NCI-H2171 treated with DMSO at 0.1 percent for 48 hours (cell line): ENCODE measurements around the gene MTURN.

ENCODE experiments used
- DNase-seq: peaks from one replicate; lab custom pipeline; 2025; lab: John Stamatoyannopoulos, UW

The MTURN gene

DNA sequence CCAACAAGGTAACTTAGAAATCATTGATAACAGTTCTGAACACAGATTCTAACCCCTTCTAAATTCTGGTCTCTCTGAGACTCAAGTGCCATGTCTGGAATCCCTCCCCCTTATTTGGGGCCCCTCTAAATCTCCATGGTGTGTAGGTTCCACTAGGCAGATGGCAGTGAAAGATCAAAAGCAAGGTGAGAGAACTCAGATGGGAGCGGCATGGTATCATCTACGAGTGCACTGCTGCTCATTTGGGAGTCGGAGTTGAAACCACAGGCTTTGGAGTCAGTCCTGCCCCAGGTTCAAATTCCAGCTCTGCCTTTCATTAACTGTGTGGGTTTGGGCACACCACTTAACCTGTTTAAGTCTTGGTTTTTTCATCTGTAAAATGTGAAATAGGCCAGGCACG, 72.6 kb downstream of the MTURN start:
- DNase-seq = peak; percentile 44

- DNase-seq = no peak
These were observed 75.2 kb downstream of the MTURN start for GRCh38 chr7:30209951-30210350.
